PFSK-1 (cell line): ENCODE results near the gene POLE.

Experiments
- FOXP2 ChIP-seq: optimal IDR thresholded peaks from 2 replicates; pipeline ENCODE3; 2011; ENCODE audit warnings: borderline replicate concordance, control low read depth, inconsistent platforms; ENCODE audit not compliant: insufficient read depth; ENCODE audit errors: extremely low read length, extremely low read depth
- SIN3A ChIP-seq: IDR thresholded peaks from 2 replicates; pipeline ENCODE4 v1.6.1; 2012; ENCODE audit warnings: mild to moderate bottlenecking, low read length, moderate library complexity, borderline replicate concordance; ENCODE audit not compliant: insufficient read depth
- TAF1 ChIP-seq: IDR thresholded peaks from 2 replicates; pipeline ENCODE4 v1.6.1; 2012; ENCODE audit warnings: low read length, control low read depth, borderline replicate concordance; ENCODE audit not compliant: insufficient read depth
- TF ChIP-seq, protein P1 (sequence below), 2 experiments: IDR thresholded peaks; 2 replicates each; pipeline versions ENCODE4 v1.6.1 to v1.8.0; 2011 to 2012; ENCODE audit warnings: low read depth in 2 of 2, low read length in 2 of 2, control low read depth in 1 of 2, inconsistent platforms in 1 of 2, mild to moderate bottlenecking in 1 of 2, moderate library complexity in 1 of 2; ENCODE audit not compliant: insufficient read depth in 1 of 2

DNA sequence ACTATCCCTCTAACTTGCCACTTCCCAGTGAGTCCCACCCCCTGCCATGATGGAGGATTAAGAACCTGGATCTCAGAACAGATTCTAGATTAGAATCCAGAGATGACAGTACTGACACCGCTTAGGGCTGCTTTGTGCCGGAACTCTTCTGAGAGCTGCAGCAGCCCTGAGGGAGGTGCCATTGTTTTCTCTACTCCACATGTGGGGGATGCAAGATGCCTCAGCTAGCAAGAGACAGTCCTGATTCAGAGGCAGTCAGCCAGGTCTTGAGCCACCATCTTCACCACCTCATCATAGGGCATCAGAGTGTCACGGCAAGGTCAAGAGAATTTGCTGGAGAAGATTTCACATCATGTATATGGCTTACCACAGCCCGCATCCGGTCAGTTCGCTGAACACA is 20.1 kb upstream of the POLE start:
- TF ChIP-seq FOXP2 = no peak
- TF ChIP-seq SIN3A = no peak
- TF ChIP-seq, protein P1, sequence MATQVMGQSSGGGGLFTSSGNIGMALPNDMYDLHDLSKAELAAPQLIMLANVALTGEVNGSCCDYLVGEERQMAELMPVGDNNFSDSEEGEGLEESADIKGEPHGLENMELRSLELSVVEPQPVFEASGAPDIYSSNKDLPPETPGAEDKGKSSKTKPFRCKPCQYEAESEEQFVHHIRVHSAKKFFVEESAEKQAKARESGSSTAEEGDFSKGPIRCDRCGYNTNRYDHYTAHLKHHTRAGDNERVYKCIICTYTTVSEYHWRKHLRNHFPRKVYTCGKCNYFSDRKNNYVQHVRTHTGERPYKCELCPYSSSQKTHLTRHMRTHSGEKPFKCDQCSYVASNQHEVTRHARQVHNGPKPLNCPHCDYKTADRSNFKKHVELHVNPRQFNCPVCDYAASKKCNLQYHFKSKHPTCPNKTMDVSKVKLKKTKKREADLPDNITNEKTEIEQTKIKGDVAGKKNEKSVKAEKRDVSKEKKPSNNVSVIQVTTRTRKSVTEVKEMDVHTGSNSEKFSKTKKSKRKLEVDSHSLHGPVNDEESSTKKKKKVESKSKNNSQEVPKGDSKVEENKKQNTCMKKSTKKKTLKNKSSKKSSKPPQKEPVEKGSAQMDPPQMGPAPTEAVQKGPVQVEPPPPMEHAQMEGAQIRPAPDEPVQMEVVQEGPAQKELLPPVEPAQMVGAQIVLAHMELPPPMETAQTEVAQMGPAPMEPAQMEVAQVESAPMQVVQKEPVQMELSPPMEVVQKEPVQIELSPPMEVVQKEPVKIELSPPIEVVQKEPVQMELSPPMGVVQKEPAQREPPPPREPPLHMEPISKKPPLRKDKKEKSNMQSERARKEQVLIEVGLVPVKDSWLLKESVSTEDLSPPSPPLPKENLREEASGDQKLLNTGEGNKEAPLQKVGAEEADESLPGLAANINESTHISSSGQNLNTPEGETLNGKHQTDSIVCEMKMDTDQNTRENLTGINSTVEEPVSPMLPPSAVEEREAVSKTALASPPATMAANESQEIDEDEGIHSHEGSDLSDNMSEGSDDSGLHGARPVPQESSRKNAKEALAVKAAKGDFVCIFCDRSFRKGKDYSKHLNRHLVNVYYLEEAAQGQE (IDR thresholded peaks at IDR 0.05; ENCODE audit: insufficient read depth in 1 of 2, low read depth in 2 of 2, low read length in 2 of 2) = no peak
- TF ChIP-seq TAF1 = no peak
